ENCODE results near the gene WIPI1. TPM values are rescaled to one million over a fixed set of nuclear protein-coding genes. Genes with fewer than 3 reads are reported as not detected.
"Not testable (repeated sequence)": the region's sequence is repeated elsewhere in the genome, so short reads cannot be mapped to it uniquely, and the experiment has no call there.

WIPI1 gene
- total RNA-seq, 1 donor, result 80.7 TPM

- no peak for DNase-seq (ENCODE audit: low read depth)
- H3K4me3 ChIP-seq (ENCODE audit: low read depth, low read length), result no peak overlapping the region
- TF ChIP-seq, protein P1, sequence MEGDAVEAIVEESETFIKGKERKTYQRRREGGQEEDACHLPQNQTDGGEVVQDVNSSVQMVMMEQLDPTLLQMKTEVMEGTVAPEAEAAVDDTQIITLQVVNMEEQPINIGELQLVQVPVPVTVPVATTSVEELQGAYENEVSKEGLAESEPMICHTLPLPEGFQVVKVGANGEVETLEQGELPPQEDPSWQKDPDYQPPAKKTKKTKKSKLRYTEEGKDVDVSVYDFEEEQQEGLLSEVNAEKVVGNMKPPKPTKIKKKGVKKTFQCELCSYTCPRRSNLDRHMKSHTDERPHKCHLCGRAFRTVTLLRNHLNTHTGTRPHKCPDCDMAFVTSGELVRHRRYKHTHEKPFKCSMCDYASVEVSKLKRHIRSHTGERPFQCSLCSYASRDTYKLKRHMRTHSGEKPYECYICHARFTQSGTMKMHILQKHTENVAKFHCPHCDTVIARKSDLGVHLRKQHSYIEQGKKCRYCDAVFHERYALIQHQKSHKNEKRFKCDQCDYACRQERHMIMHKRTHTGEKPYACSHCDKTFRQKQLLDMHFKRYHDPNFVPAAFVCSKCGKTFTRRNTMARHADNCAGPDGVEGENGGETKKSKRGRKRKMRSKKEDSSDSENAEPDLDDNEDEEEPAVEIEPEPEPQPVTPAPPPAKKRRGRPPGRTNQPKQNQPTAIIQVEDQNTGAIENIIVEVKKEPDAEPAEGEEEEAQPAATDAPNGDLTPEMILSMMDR (IDR thresholded peaks at IDR 0.05; ENCODE audit: insufficient read depth, low read depth, low read length), result no peak
Observed at GRCh38 chr17:68495081-68495480, 37.8 kb upstream of the WIPI1 start.

DNA sequence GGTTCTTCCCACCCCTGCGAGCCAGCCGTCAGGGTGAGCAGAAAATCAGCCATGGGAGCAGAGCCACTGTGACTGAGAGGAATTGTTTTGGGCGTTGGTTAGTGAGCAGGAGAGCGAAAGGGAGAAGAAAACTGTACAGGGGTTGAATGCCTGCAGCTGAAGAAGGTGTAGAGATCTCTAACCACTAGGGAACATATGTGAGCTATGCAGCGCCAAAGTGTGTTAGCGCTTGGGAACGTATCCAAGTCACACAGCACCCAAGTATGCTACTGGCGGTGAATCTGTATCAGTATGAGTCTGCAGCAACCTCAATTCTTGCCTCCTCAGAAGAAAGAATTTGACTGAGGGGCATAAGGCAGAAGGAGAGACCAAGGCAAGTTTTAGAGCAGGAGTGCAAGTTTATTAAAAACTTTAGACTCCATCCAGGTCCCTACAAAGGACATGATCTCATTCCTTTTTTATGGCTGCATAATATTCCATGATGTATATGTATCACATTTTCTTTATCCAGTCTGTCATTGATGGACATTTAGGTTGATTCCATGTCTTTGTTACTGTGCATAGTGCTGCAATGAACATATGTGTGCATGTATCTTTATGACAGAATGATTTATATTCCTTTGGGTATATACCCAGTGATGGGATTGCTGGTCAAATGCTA lies 35.2 kb upstream of the WIPI1 start:
- not testable (repeated sequence) for DNase-seq (ENCODE audit: low read depth); H3K4me3 ChIP-seq (ENCODE audit: low read depth, low read length)

DNA sequence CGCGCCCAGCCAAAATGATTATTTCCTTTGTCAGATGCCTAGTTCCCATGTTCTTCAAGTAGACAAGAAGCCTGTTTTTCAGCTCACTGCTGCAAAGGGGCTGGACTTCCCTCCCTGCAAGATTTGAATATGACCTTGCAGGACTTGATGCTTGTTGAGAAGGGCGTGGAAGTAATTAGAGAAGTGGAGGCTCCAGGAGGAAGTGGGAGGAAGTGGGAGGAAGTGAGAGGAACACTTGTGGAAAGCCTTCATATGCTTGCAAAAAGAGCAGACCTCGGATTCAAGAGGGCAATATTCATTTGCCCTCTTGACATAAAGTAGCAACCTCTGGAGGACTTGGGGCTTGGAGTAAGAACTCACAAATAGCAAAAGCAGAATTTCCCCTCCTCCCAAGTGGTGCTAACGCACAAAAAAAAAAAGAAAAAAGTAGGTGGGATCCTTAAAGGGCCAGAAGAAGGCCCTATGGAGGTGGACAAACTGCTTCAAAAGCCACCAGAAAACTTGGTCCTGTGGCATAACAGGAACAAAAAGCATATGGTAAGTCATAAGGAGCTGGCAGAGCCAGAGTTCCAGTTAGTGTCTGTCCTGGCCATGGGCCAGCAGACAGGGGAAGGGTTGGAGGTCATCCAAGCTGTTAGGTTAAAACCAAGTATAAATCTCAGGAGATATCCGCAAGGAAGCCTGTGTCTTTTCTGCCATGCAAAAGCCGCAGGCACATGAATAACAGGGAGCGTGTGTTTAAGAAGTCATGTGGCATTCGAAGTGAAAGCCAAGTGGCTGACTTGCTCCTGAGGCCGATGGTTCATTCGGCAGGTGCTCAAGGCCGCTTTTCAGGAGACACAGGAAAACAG lies 34.3 kb upstream of the WIPI1 start:
- DNase-seq (ENCODE audit: low read depth), result peak; percentile 73
- TF ChIP-seq, protein P1 (IDR thresholded peaks at IDR 0.05; ENCODE audit: insufficient read depth, low read depth, low read length), result no peak
- no peak overlapping the region for H3K4me3 ChIP-seq (ENCODE audit: low read depth, low read length)

- no peak overlapping the region for H3K4me3 ChIP-seq (ENCODE audit: low read depth, low read length)
- TF ChIP-seq, protein P1 (IDR thresholded peaks at IDR 0.05; ENCODE audit: insufficient read depth, low read depth, low read length), result no peak
- no peak for DNase-seq (ENCODE audit: low read depth)
Observed at GRCh38 chr17:68489919-68490318, 32.6 kb upstream of the WIPI1 start.

- no peak for DNase-seq (ENCODE audit: low read depth)
- TF ChIP-seq, protein P1 (IDR thresholded peaks at IDR 0.05; ENCODE audit: insufficient read depth, low read depth, low read length), result no peak
- H3K4me3 ChIP-seq (ENCODE audit: low read depth, low read length), result no peak overlapping the region
Observed at GRCh38 chr17:68484458-68484857, 27.2 kb upstream of the WIPI1 start.

DNA sequence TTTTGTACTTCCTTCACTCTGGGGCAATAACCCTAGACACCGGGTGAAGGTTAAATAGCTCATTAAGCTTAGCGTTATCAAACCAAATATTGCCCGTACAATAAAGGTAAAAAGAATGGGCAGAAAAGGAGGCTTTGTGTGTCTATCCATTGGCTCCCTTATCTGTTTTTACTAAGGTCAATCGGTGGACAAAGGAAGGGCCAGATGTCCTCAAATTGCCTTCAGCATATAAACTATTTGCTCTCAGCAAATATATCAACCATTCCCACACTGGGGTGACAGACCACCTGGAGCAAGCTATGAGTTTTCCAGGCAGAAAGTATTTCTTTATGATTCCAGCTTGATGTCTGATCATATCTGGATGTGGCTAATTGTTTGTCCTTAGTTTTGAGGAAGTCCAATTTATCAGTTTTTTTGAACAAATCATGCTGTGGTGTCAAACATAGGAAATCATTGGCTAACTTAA lies 25.3 kb upstream of the WIPI1 start:
- no peak overlapping the region for H3K4me3 ChIP-seq (ENCODE audit: low read depth, low read length)
- TF ChIP-seq, protein P1 (IDR thresholded peaks at IDR 0.05; ENCODE audit: insufficient read depth, low read depth, low read length), result no peak
- no peak for DNase-seq (ENCODE audit: low read depth)

DNA sequence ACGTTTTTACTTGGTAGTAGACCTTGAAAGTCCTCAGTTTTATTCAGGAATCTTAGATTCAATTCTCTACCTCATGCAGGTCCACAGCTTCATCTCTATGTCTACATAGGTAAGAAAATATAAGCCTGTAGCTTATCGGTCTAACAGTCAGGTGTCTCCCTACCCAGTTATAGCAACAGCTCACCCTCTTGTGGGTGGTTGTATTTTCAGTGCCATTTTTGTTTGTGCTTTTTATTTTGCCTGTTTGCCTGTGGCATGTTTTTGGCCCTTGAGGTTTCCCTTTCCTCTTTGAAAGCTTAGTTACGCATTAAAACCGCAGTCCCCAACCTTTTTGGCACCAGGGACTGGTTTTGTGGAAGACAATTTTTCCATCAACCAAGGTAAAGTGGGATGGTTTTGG lies 23.6 kb upstream of the WIPI1 start:
- no peak overlapping the region for H3K4me3 ChIP-seq (ENCODE audit: low read depth, low read length)
- TF ChIP-seq, protein P1 (IDR thresholded peaks at IDR 0.05; ENCODE audit: insufficient read depth, low read depth, low read length), result no peak
- DNase-seq (ENCODE audit: low read depth), result no peak
